ENCODE measurements around the gene CLPX.

CLPX gene

DNA sequence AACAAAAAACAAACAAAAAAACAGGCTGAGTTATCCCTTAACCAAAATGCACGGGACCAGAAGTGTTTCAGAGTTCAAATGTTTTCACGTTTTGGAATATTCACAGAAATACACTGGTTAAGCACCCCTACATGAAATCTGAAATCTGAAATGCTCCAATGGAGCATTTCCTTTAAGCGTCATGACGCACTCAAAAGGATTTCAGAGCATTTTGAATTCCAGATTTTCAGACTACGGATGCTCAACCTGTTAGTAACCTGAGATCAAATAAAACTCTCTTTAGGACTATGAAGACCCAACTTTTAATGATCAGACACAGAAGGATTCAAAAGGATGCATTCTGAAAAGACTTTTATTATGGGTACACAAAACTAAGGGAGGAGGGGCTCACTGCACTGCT is 9.6 kb downstream of the CLPX start:
- H3K4me3 ChIP-seq (replicated peaks; ENCODE audit: low read depth, low read length) = no peak overlapping the region
- DNase-seq (ENCODE audit: extremely low read depth, low read depth) = no peak
- TF ChIP-seq, protein P1, sequence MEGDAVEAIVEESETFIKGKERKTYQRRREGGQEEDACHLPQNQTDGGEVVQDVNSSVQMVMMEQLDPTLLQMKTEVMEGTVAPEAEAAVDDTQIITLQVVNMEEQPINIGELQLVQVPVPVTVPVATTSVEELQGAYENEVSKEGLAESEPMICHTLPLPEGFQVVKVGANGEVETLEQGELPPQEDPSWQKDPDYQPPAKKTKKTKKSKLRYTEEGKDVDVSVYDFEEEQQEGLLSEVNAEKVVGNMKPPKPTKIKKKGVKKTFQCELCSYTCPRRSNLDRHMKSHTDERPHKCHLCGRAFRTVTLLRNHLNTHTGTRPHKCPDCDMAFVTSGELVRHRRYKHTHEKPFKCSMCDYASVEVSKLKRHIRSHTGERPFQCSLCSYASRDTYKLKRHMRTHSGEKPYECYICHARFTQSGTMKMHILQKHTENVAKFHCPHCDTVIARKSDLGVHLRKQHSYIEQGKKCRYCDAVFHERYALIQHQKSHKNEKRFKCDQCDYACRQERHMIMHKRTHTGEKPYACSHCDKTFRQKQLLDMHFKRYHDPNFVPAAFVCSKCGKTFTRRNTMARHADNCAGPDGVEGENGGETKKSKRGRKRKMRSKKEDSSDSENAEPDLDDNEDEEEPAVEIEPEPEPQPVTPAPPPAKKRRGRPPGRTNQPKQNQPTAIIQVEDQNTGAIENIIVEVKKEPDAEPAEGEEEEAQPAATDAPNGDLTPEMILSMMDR (IDR thresholded peaks at IDR 0.05; ENCODE audit: low read depth, low read length, missing control alignments) = no peak

GRCh38 chr15:65174509-65174908 is 10.6 kb downstream of the CLPX start:
- no peak for DNase-seq (ENCODE audit: extremely low read depth, low read depth)
- no peak overlapping the region for H3K4me3 ChIP-seq (replicated peaks; ENCODE audit: low read depth, low read length)
- TF ChIP-seq, protein P1 (IDR thresholded peaks at IDR 0.05; ENCODE audit: low read depth, low read length, missing control alignments) = no peak

GRCh38 chr15:65172531-65172930 is 12.6 kb downstream of the CLPX start:
- no peak overlapping the region for H3K4me3 ChIP-seq (replicated peaks; ENCODE audit: low read depth, low read length)
- no peak for DNase-seq (ENCODE audit: extremely low read depth, low read depth)
- TF ChIP-seq, protein P1 (IDR thresholded peaks at IDR 0.05; ENCODE audit: low read depth, low read length, missing control alignments) = no peak

GRCh38 chr15:65171428-65171827 is 13.7 kb downstream of the CLPX start:
- TF ChIP-seq, protein P1 (IDR thresholded peaks at IDR 0.05; ENCODE audit: low read depth, low read length, missing control alignments) = no peak
- DNase-seq (ENCODE audit: extremely low read depth, low read depth) = no peak
- H3K4me3 ChIP-seq (replicated peaks; ENCODE audit: low read depth, low read length) = no peak overlapping the region

DNA sequence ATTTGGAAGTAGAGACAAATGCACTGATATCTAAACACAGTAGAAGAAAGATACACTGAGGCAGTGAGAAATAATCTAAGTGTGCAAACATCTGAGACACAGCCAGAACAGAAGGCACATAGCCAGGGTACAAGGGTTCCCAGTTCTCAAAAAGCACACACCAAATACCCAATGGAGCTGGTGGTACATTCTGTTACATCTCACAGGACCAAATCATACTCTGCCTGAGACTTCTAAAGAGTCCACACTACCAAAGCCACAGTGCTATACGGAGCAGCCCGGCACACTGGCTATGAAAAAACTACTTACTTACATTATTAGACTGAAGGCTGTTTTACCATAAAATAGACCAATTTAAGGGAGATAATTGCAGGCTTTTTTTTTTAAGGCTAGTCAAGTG is 19.3 kb downstream of the CLPX start:
- H3K4me3 ChIP-seq (replicated peaks; ENCODE audit: low read depth, low read length) = no peak overlapping the region
- no peak for DNase-seq (ENCODE audit: extremely low read depth, low read depth)
- TF ChIP-seq, protein P1 (IDR thresholded peaks at IDR 0.05; ENCODE audit: low read depth, low read length, missing control alignments) = no peak

GRCh38 chr15:65164139-65164538 is 21.0 kb downstream of the CLPX start:
- no peak for DNase-seq (ENCODE audit: extremely low read depth, low read depth)
- TF ChIP-seq, protein P1 (IDR thresholded peaks at IDR 0.05; ENCODE audit: low read depth, low read length, missing control alignments) = no peak
- H3K4me3 ChIP-seq (replicated peaks; ENCODE audit: low read depth, low read length) = no peak overlapping the region

- H3K4me3 ChIP-seq (replicated peaks; ENCODE audit: low read depth, low read length) = no peak overlapping the region
- TF ChIP-seq, protein P1 (IDR thresholded peaks at IDR 0.05; ENCODE audit: low read depth, low read length, missing control alignments) = no peak
- no peak for DNase-seq (ENCODE audit: extremely low read depth, low read depth)
Measured at GRCh38 chr15:65163041-65163440, 22.1 kb downstream of the CLPX start.

Data from HFF-Myc (cell line).